Lower leg skin (tissue), 4 donors: ENCODE results near the gene CAMKMT. TPM values are rescaled to one million over a fixed set of nuclear protein-coding genes. Genes with fewer than 3 reads are reported as not detected.

Source experiments
- DNase-seq, 2 donors: peaks; one replicate each; pipeline ENCODE4 v3.0.0-alpha.2; 2019; ENCODE audit warnings: low spot score in 2 of 2
- H3K4me3 ChIP-seq: fragments of 200-600 bp; sonication (generic); 2 replicates; pipeline ENCODE4 v1.5.1; 2017; ENCODE audit warnings: mild to moderate bottlenecking, low read depth; ENCODE audit not compliant: poor library complexity, severe bottlenecking
- POLR2A ChIP-seq, 2 donors: fragments of 450-650 bp; IDR thresholded peaks; one replicate each; pipeline ENCODE4 v1.6.1; 2016 to 2017; ENCODE audit warnings: antibody characterized with exemption in 2 of 2, mild to moderate bottlenecking in 1 of 2, moderate library complexity in 1 of 2
- WGBS, 2 donors: methylation state at CpG; one replicate each; pipeline ENCODE4 v1.1.5; 2018; 5-methylcytosine and 5-hydroxymethylcytosine counted together
- intact Hi-C: fragments of 100-400 bp; cut with DNase I; formaldehyde crosslinking; loops from one replicate; pipeline ENCODE4 v1.15.0; 2023; ENCODE audit warnings: low total_unique reads
- total RNA-seq, 4 donors: library from RNA; depleted of rRNA; stranded (reverse); fragments of >200 nt; gene quantifications; one replicate each; pipeline ENCODE4 v1.1.0, GENCODE V29; 2016
- TF ChIP-seq, protein P1 (sequence below), 3 donors: fragments of 450-650 bp; IDR thresholded peaks; one replicate each; pipeline ENCODE4 v1.5.1; 2016; ENCODE audit warnings: antibody characterized with exemption in 3 of 3, mild to moderate bottlenecking in 3 of 3, moderate library complexity in 2 of 3

The CAMKMT gene
- total RNA-seq, 4 donors from 2014 or later, result 4.2 to 18.3 (median 9.8) TPM

GRCh38 chr2:44708661-44709000 is 346.9 kb downstream of the CAMKMT start:
- intact Hi-C loops, result no loop called here
- 66 to 74% methylated on average over 3 of the region's 3 CpGs for WGBS, 2 donors
- TF ChIP-seq, protein P1, sequence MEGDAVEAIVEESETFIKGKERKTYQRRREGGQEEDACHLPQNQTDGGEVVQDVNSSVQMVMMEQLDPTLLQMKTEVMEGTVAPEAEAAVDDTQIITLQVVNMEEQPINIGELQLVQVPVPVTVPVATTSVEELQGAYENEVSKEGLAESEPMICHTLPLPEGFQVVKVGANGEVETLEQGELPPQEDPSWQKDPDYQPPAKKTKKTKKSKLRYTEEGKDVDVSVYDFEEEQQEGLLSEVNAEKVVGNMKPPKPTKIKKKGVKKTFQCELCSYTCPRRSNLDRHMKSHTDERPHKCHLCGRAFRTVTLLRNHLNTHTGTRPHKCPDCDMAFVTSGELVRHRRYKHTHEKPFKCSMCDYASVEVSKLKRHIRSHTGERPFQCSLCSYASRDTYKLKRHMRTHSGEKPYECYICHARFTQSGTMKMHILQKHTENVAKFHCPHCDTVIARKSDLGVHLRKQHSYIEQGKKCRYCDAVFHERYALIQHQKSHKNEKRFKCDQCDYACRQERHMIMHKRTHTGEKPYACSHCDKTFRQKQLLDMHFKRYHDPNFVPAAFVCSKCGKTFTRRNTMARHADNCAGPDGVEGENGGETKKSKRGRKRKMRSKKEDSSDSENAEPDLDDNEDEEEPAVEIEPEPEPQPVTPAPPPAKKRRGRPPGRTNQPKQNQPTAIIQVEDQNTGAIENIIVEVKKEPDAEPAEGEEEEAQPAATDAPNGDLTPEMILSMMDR (IDR thresholded peaks at IDR 0.05), result no peak
- TF ChIP-seq POLR2A (IDR thresholded peaks at IDR 0.05), result no peak
- H3K4me3 ChIP-seq, result no peak overlapping the region
- DNase-seq, result no peak

DNA sequence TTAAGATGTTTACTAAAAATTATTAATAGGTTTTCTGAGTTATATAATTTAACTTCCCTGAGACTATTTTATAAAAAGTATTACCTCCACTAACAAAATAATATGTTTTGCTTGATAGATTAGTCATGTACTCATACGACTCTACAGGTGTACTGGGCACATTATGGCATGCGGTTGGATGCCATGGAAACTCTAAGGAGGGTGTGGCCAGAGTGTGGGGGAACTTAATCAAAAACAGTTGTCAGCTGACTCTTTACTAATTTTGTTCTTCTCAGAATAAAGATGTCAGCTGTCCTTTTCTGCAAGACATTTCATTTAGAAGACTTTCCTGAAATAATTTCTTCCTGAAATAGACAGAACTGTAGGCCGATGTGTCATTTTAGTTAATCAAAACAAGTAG is 351.4 kb downstream of the CAMKMT start:
- H3K4me3 ChIP-seq, result no peak overlapping the region
- intact Hi-C loops, result no loop called here
- WGBS, 2 donors, result 43% methylated on average over 3 of the region's 3 CpGs
- no peak for TF ChIP-seq POLR2A (IDR thresholded peaks at IDR 0.05)
- TF ChIP-seq, protein P1 (IDR thresholded peaks at IDR 0.05), result no peak
- no peak for DNase-seq

GRCh38 chr2:44715671-44716081 is 353.9 kb downstream of the CAMKMT start:
- no peak overlapping the region for H3K4me3 ChIP-seq
- no peak for TF ChIP-seq POLR2A (IDR thresholded peaks at IDR 0.05)
- TF ChIP-seq, protein P1 (IDR thresholded peaks at IDR 0.05), result no peak
- intact Hi-C loops, result no loop called here
- WGBS, 2 donors, result 68 to 75% methylated on average over 3 of the region's 3 CpGs
- DNase-seq, result no peak

- 80 to 81% methylated on average over 3 of the region's 3 CpGs for WGBS, 2 donors
- TF ChIP-seq POLR2A (IDR thresholded peaks at IDR 0.05), result no peak
- TF ChIP-seq, protein P1 (IDR thresholded peaks at IDR 0.05), result no peak
- no peak overlapping the region for H3K4me3 ChIP-seq
- DNase-seq, result no peak
- intact Hi-C loops, result no loop called here
Observed at GRCh38 chr2:44716131-44716530, 354.4 kb downstream of the CAMKMT start.

DNA sequence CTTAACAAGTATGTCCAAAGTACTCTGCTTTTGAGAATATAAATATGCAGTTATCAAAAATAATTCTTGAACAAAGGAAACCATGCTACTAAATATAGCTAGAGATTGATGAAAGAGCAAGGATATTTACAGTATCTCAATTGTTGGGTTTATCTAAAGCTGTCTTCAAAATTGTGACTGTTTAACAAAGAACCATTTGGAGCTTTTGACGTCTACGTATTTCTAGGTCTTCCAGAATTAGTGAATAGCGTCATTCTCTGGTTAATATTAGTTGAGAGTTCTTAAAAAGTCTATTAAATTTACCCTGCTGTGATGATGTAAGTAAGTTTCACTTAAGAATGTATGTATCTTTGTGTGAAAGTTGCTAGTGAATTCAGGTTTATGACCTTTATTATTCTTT is 356.7 kb downstream of the CAMKMT start:
- H3K4me3 ChIP-seq, result no peak overlapping the region
- WGBS, 2 donors, result 96% methylated on average over 3 of the region's 3 CpGs
- intact Hi-C loops, result no loop called here
- TF ChIP-seq POLR2A (IDR thresholded peaks at IDR 0.05), result no peak
- TF ChIP-seq, protein P1 (IDR thresholded peaks at IDR 0.05), result no peak
- DNase-seq, result no peak

DNA sequence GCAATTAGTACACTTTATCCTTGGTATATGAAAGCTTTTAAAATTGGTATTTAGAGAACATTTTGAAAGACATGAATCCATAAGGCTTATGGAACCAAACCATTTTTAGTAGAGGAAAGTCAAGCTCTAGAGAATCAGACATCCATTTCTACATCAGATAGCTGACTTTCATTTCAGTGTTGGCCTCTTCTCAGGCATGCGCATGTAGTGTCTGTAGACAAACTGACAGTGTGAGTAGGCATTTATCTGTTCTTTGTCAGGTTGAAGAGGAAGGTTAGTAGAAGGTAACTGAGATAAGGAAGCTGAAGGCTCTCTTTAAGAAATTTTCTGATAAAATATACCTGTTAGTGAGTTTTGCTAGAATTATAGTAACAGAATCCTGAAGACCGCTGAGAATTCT is 357.8 kb downstream of the CAMKMT start:
- WGBS, 2 donors, result 97 to 100% methylated on average over 2 of the region's 2 CpGs
- H3K4me3 ChIP-seq, result no peak overlapping the region
- intact Hi-C loops, result no loop called here
- TF ChIP-seq POLR2A (IDR thresholded peaks at IDR 0.05), result no peak
- TF ChIP-seq, protein P1 (IDR thresholded peaks at IDR 0.05), result no peak
- DNase-seq, result no peak
